H1 (cell line): ENCODE data around the gene CST1. TPM values are rescaled to one million over a fixed set of nuclear protein-coding genes. Genes with fewer than 3 reads are reported as not detected.

Experiments
- ATF2 ChIP-seq: IDR thresholded peaks from 2 replicates; pipeline ENCODE4 v1.6.1; 2012; ENCODE audit warnings: low read length, inconsistent platforms
- BRCA1 ChIP-seq: IDR thresholded peaks from 2 replicates; pipeline ENCODE4 v1.6.1; 2012; ENCODE audit warnings: low read depth, low read length, improper control_type of control experiment
- CBX8 ChIP-seq: fragments of 300-800, 300-1000 bp; sonication (generic); IDR thresholded peaks from 2 replicates; pipeline ENCODE4 v1.7.1; 2016; ENCODE audit warnings: low read depth, low read length, borderline replicate concordance
- CEBPB ChIP-seq: IDR thresholded peaks from 2 replicates; pipeline ENCODE4 v1.6.1; 2012; ENCODE audit warnings: low read depth, low read length
- CHD7 ChIP-seq: fragments of 300-600 bp; sonication (generic); IDR thresholded peaks from 2 replicates; pipeline ENCODE4 v1.7.1; 2012; ENCODE audit warnings: low read length, moderate library complexity, mild to moderate bottlenecking, inconsistent platforms; ENCODE audit not compliant: insufficient replicate concordance
- KDM4A ChIP-seq: IDR thresholded peaks from one replicate; pipeline ENCODE4 v1.7.1; 2012; ENCODE audit warnings: low read depth, mild to moderate bottlenecking, moderate library complexity, low read length, inconsistent platforms; ENCODE audit not compliant: severe bottlenecking
- POLR2A ChIP-seq, 2 experiments: IDR thresholded peaks; 1 replicate in 1 of 2; 2 replicates in 1 of 2; pipeline ENCODE4 v1.6.1; 2011; ENCODE audit warnings: low read depth in 2 of 2, low read length in 2 of 2, mild to moderate bottlenecking in 2 of 2; ENCODE audit errors: control extremely low read depth in 1 of 2
- RBBP5 ChIP-seq: IDR thresholded peaks from 2 replicates; pipeline ENCODE4 v1.7.1; 2012; ENCODE audit warnings: low read depth, mild to moderate bottlenecking, inconsistent platforms, low read length, moderate library complexity, borderline replicate concordance
- RXRA ChIP-seq: IDR thresholded peaks from 2 replicates; pipeline ENCODE4 v1.6.1; 2011; ENCODE audit warnings: low read depth, mild to moderate bottlenecking, low read length, moderate library complexity; ENCODE audit not compliant: insufficient read depth
- SAP30 ChIP-seq: fragments of 300-600 bp; sonication (generic); IDR thresholded peaks from 2 replicates; pipeline ENCODE4 v1.7.1; 2012; ENCODE audit warnings: low read length, moderate library complexity, mild to moderate bottlenecking, inconsistent platforms; ENCODE audit not compliant: insufficient read depth, insufficient replicate concordance
- TEAD4 ChIP-seq: IDR thresholded peaks from 2 replicates; pipeline ENCODE4 v1.6.1; 2012; ENCODE audit warnings: low read depth, low read length, inconsistent platforms, mixed read lengths
- polyA plus RNA-seq, 7 experiments: library from polyadenylated mRNA; depleted of rRNA in 3 of 7; stranded (reverse) in 5 of 7; unstranded in 2 of 7; fragments of >200 nt in 5 of 7; fragments of 200-250 nt in 2 of 7; gene quantifications; 1 replicate in 5 of 7; 2 replicates in 1 of 7; 4 replicates in 1 of 7; pipeline versions ENCODE4 v1.2.1 to v1.2.3, GENCODE V29; 2011 to 2013; ENCODE audit warnings: missing spikeins in 2 of 7, mixed read lengths in 2 of 7
- total RNA-seq: library from RNA; stranded (reverse); fragmentation: NEBNext Ultra II Directional; extraction: Animal tissue kit (Norgen Biotek cat#: 25700); gene quantifications from 2 replicates; pipeline ENCODE4 v1.2.1, GENCODE V29; 2021

CST1 gene
- total and polyA plus RNA-seq, 2 of the 8 experiments (the other 6 are each of a cell fraction or from before 2014, with no cell fraction given) = 2.3 to 2.9 TPM

- TF ChIP-seq CHD7 (no peak), SAP30 (no peak), ATF2 (no peak), RXRA (no peak), CBX8 (no peak), BRCA1 (no peak), TEAD4 (no peak), RBBP5 (no peak), CEBPB (no peak), POLR2A (IDR thresholded peaks at IDR 0.05; ENCODE audit: control extremely low read depth in 1 of 2, low read depth in 2 of 2, low read length in 2 of 2) (no peak), KDM4A (no peak)
Observed at GRCh38 chr20:23773579-23773978, 22.8 kb upstream of the CST1 start (continued).
